ENCODE data around the gene SLC7A9.

The SLC7A9 gene

DNA sequence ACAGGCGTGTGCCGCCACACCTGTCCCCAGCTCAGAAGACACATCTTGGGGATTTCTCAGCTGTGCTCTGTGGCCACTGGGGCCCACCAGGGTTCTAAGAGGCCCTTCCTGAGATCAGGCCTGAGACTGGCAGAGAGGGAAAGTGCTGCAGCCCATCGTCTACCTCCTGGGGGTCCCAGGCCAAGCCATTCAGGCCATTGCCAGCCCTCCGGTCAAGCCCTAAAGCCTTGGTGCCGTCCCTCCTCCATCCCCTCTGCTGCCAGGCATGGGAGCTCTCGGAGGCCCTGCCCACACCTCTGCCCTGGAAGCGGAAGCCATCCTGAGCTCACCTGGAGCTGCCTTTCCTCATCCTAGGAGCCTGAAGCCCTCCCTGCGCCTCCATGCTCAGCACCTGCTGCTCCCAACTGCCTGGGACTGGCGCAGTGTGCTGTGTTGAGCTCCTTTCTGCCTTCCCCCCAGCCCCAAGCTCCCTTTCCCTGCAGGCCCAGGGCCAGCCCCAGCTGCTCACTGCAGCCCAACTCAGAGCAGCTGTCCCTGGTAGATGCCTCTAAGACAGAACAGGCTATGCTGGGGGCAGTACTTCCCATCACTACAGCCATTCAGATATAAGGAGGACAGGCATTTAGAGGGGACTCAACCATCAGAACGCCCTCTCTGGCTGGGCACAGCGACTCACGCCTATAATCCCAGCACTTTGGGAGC is 2.9 kb downstream of the SLC7A9 start:
- H3K4me2 ChIP-seq (ENCODE audit: low read length) = no peak overlapping the region
- TF ChIP-seq, protein P1, sequence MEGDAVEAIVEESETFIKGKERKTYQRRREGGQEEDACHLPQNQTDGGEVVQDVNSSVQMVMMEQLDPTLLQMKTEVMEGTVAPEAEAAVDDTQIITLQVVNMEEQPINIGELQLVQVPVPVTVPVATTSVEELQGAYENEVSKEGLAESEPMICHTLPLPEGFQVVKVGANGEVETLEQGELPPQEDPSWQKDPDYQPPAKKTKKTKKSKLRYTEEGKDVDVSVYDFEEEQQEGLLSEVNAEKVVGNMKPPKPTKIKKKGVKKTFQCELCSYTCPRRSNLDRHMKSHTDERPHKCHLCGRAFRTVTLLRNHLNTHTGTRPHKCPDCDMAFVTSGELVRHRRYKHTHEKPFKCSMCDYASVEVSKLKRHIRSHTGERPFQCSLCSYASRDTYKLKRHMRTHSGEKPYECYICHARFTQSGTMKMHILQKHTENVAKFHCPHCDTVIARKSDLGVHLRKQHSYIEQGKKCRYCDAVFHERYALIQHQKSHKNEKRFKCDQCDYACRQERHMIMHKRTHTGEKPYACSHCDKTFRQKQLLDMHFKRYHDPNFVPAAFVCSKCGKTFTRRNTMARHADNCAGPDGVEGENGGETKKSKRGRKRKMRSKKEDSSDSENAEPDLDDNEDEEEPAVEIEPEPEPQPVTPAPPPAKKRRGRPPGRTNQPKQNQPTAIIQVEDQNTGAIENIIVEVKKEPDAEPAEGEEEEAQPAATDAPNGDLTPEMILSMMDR (IDR thresholded peaks at IDR 0.05; ENCODE audit: low read depth, low read length) = no peak
- no peak for TF ChIP-seq EZH2phosphoT487 (IDR thresholded peaks at IDR 0.05; ENCODE audit: low read depth)
- no peaks in the 10 kb centered on the region for H4K20me1 ChIP-seq (ENCODE audit: insufficient read depth, low read length)
- no peaks in the 10 kb centered on the region for H3K9me3 ChIP-seq (ENCODE audit: insufficient read depth, low read length)
- no peaks in the 10 kb centered on the region for H3K27me3 ChIP-seq (ENCODE audit: low read depth, low read length)
- no peaks in the 10 kb centered on the region for H3K79me2 ChIP-seq (ENCODE audit: low read length)
- no peaks in the 10 kb centered on the region for H3K4me1 ChIP-seq (ENCODE audit: low read length)
- H3K27ac ChIP-seq (ENCODE audit: low read length) = no peak overlapping the region
- no peaks in the 10 kb centered on the region for H3K36me3 ChIP-seq (replicated peaks; ENCODE audit: low read depth, low read length)
- no peak overlapping the region for H3K9ac ChIP-seq (ENCODE audit: low read length)
- H2AFZ ChIP-seq (ENCODE audit: low read depth, low read length) = no peak overlapping the region
- H3K4me3 ChIP-seq (ENCODE audit: low read length) = no peak overlapping the region

DNA sequence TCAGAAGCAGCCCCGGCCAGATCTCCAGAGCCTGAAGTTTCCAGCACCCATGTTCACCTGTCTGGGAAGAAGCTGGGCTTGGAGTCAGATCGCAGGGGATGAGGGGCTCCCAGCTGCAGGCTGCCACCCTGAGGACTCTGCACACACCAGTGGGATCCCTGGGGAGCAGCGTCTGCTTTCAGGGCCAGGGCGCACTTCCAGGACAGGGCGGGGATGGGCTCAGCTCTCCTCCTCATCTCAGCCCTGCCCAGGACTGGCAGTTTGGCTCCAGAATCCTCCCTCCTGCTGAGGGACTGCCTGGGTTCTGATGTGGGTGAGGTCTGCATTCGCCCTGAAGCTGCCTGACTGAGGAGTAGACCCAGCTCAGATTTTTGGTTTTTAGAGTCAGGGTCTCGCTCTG is 3.5 kb downstream of the SLC7A9 start:
- no peaks in the 10 kb centered on the region for H3K79me2 ChIP-seq (ENCODE audit: low read length)
- TF ChIP-seq EZH2phosphoT487 (IDR thresholded peaks at IDR 0.05; ENCODE audit: low read depth) = no peak
- TF ChIP-seq, protein P1 (IDR thresholded peaks at IDR 0.05; ENCODE audit: low read depth, low read length) = no peak

DNA sequence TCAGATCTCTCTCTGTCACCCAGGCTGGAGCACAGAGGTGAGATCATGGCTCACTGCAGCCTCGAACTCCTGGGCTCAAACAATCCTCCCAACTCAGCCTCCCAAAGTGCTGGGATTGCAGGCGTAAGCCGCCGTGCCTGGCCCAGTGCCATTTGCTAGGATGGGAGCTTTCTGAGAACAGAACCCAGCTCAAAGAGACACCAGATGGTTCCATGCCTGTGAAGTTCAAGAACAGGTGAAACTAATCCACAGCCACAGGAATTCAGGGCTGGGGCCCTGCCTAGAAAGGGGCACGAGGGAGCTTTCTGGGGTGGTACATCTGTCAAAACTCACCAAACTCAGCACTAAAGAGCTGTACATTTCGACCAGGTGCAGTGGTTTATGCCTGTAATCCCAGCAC is 4.2 kb downstream of the SLC7A9 start:
- no peak overlapping the region for H3K27ac ChIP-seq (ENCODE audit: low read length)
- H3K36me3 ChIP-seq (replicated peaks; ENCODE audit: low read depth, low read length) = no peaks in the 10 kb centered on the region
- no peak overlapping the region for H3K9ac ChIP-seq (ENCODE audit: low read length)
- no peaks in the 10 kb centered on the region for H3K79me2 ChIP-seq (ENCODE audit: low read length)
- TF ChIP-seq, protein P1 (IDR thresholded peaks at IDR 0.05; ENCODE audit: low read depth, low read length) = no peak
- TF ChIP-seq EZH2phosphoT487 (IDR thresholded peaks at IDR 0.05; ENCODE audit: low read depth) = no peak
- no peaks in the 10 kb centered on the region for H3K9me3 ChIP-seq (ENCODE audit: insufficient read depth, low read length)
- no peaks in the 10 kb centered on the region for H4K20me1 ChIP-seq (ENCODE audit: insufficient read depth, low read length)
- no peak overlapping the region for H3K4me3 ChIP-seq (ENCODE audit: low read length)
- no peak overlapping the region for H3K4me2 ChIP-seq (ENCODE audit: low read length)
- no peak overlapping the region for H2AFZ ChIP-seq (ENCODE audit: low read depth, low read length)
- no peaks in the 10 kb centered on the region for H3K4me1 ChIP-seq (ENCODE audit: low read length)
- H3K27me3 ChIP-seq (ENCODE audit: low read depth, low read length) = no peaks in the 10 kb centered on the region

More for the DNA sequence above, 3.5 kb downstream of the SLC7A9 start:
- Histone ChIP-seq H3K4me3 (ENCODE audit: low read length) (no peak overlapping the region), H3K9me3 (ENCODE audit: insufficient read depth, low read length) (no peaks in the 10 kb centered on the region), H3K4me1 (ENCODE audit: low read length) (no peaks in the 10 kb centered on the region), H3K4me2 (ENCODE audit: low read length) (no peak overlapping the region), H2AFZ (ENCODE audit: low read depth, low read length) (no peak overlapping the region), H3K27ac (ENCODE audit: low read length) (no peak overlapping the region), H4K20me1 (ENCODE audit: insufficient read depth, low read length) (no peaks in the 10 kb centered on the region), H3K9ac (ENCODE audit: low read length) (no peak overlapping the region), H3K27me3 (ENCODE audit: low read depth, low read length) (no peaks in the 10 kb centered on the region), H3K36me3 (replicated peaks; ENCODE audit: low read depth, low read length) (no peaks in the 10 kb centered on the region)

DNA sequence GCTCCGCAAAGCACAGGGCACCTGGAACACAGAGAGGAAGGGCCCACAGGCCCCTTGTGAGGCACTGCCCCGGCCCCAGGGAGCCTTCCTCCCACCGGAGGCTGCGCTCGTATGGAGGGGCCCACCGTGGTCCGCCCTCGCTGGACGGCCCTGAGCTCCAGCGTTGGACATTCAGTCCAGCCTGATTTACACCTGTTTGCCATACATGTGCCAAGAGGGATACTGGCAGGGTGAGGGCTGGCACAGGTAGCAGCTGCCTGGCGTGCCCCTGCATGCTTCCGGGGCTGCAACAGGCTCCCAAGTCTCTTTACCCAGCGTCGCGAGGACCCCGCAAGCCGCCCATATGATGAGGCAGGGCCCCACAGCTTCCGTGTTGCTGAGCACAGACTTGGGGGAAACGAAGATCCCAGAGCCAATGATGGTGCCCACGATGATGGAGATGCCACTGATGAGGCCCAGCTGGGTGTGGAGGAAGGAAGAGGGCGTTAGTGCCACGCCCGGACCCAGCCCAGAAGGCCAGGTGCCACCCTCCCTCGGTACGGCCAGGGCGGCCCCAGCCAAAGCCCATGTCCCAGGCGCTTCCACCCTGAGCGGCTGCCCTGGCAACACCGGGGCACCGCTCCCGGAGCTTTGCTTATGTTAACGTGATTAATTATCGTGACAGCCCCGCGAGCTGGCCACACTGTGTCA is 5.1 kb downstream of the SLC7A9 start:
- no peaks in the 10 kb centered on the region for H3K79me2 ChIP-seq (ENCODE audit: low read length)
- H3K9ac ChIP-seq (ENCODE audit: low read length) = no peak overlapping the region
- no peak overlapping the region for H3K27ac ChIP-seq (ENCODE audit: low read length)
- no peaks in the 10 kb centered on the region for H4K20me1 ChIP-seq (ENCODE audit: insufficient read depth, low read length)
- H3K27me3 ChIP-seq (ENCODE audit: low read depth, low read length) = no peaks in the 10 kb centered on the region
- no peak overlapping the region for H2AFZ ChIP-seq (ENCODE audit: low read depth, low read length)
- no peaks in the 10 kb centered on the region for H3K9me3 ChIP-seq (ENCODE audit: insufficient read depth, low read length)
- TF ChIP-seq, protein P1 (IDR thresholded peaks at IDR 0.05; ENCODE audit: low read depth, low read length) = no peak
- no peak for TF ChIP-seq EZH2phosphoT487 (IDR thresholded peaks at IDR 0.05; ENCODE audit: low read depth)
- H3K4me2 ChIP-seq (ENCODE audit: low read length) = no peak overlapping the region
- H3K36me3 ChIP-seq (replicated peaks; ENCODE audit: low read depth, low read length) = no peaks in the 10 kb centered on the region
- no peaks in the 10 kb centered on the region for H3K4me1 ChIP-seq (ENCODE audit: low read length)
- H3K4me3 ChIP-seq (ENCODE audit: low read length) = no peak overlapping the region

All from OCI-LY3 (cell line).